ENCODE measurements around the gene BTBD16. TPM values are rescaled to one million over a fixed set of nuclear protein-coding genes. Genes with fewer than 3 reads are reported as not detected.

Gene BTBD16
- total and polyA plus RNA-seq, 7 donors, result 0.12 to 0.55 (median 0.54) TPM; not detected in 4

GRCh38 chr10:122363722-122364463 lies 92.8 kb downstream of the BTBD16 start:
- Histone ChIP-seq H3K9me3 (no peaks in the 10 kb centered on the region), H3K27ac (peak overlapping the region in 3 of 4 donors; percentile 56 to 70 (median 62)), H3K4me1 (peaks cover 0 to 22% (median 12%) of the 10 kb centered on the region in 4 donors), H3K4me3 (no peak overlapping the region), H3K36me3 (no peaks in the 10 kb centered on the region), H3K27me3 (no peaks in the 10 kb centered on the region)
- TF ChIP-seq POLR2AphosphoS5 (IDR thresholded peaks at IDR 0.05) (no peak), EP300 (IDR thresholded peaks at IDR 0.05) (no peak)
- TF ChIP-seq, protein P1, sequence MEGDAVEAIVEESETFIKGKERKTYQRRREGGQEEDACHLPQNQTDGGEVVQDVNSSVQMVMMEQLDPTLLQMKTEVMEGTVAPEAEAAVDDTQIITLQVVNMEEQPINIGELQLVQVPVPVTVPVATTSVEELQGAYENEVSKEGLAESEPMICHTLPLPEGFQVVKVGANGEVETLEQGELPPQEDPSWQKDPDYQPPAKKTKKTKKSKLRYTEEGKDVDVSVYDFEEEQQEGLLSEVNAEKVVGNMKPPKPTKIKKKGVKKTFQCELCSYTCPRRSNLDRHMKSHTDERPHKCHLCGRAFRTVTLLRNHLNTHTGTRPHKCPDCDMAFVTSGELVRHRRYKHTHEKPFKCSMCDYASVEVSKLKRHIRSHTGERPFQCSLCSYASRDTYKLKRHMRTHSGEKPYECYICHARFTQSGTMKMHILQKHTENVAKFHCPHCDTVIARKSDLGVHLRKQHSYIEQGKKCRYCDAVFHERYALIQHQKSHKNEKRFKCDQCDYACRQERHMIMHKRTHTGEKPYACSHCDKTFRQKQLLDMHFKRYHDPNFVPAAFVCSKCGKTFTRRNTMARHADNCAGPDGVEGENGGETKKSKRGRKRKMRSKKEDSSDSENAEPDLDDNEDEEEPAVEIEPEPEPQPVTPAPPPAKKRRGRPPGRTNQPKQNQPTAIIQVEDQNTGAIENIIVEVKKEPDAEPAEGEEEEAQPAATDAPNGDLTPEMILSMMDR (IDR thresholded peaks at IDR 0.05), result no peak
- WGBS, 2 donors, result 40 to 62% methylated on average over 6 of the region's 6 CpGs
- DNase-seq, result no peak
- intact Hi-C loops (cut with DNase I), result no loop called here

DNA sequence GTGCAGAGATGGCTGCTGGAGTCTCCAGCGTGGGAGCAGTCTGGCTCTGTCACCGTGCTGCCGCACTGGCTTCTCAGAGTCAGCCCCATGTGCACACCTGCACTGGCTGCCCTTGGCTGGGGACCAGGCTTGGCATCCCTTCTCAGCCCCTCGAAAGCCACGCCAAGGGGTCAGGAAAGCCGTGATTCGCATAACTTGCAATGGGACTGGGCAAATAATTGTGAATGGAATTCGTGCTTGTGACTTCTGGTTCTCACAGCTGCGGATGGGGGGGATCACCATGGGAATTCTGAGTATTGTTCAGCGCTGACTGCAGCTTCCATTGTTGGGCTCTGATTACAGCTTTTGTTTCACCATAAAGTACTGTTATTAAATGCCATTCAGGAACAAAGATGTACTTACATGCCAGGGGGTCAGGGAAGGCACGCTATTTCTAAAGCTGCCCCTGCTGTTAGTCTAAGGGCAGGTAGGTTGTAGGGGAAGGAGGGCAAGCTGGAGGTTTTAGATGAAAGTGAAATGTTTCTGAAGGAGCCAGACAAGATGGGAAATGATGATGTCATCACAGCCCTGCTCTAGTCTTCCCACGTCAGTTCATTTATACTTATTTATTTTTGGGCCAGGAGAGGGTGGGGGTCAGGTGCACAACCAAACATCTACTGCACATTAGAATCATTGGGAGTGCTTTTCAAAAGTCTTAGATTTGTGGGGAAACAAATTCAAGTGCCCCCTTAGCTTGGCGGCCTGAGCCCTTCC lies 97.6 kb downstream of the BTBD16 start:
- no peaks in the 10 kb centered on the region for H3K9me3 ChIP-seq
- H3K27me3 ChIP-seq, result no peaks in the 10 kb centered on the region
- no peak overlapping the region for H3K4me3 ChIP-seq
- intact Hi-C loops (cut with DNase I), result no loop called here
- WGBS, 2 donors, result 77 to 87% methylated on average over 13 of the region's 13 CpGs
- no peak for DNase-seq
- no peaks in the 10 kb centered on the region for H3K36me3 ChIP-seq
- H3K4me1 ChIP-seq, result peaks cover 0 to 43% (median 35%) of the 10 kb centered on the region in 4 donors
- H3K27ac ChIP-seq, result no peak overlapping the region
- no peak for TF ChIP-seq POLR2AphosphoS5 (IDR thresholded peaks at IDR 0.05)
- TF ChIP-seq, protein P1 (IDR thresholded peaks at IDR 0.05), result no peak
- no peak for TF ChIP-seq EP300 (IDR thresholded peaks at IDR 0.05)
- no peak for TF ChIP-seq POLR2A (IDR thresholded peaks at IDR 0.05)

- 49 to 76% methylated on average over 4 of the region's 4 CpGs for WGBS, 2 donors
- H3K4me3 ChIP-seq, result no peak overlapping the region
- H3K27ac ChIP-seq, result peak overlapping the region; percentile 98 to 100 (median 98)
- TF ChIP-seq POLR2AphosphoS5 (IDR thresholded peaks at IDR 0.05) (no peak), EP300 (IDR thresholded peaks at IDR 0.05) (no peak), POLR2A (IDR thresholded peaks at IDR 0.05) (no peak)
- TF ChIP-seq, protein P1 (IDR thresholded peaks at IDR 0.05), result no peak
- intact Hi-C loops (cut with DNase I), result loop anchor here (5.0 kb wide), 2 partner anchors 114 to 231 kb away; no protein-coding TSS in a partner anchor
- no peak for DNase-seq
- H3K9me3 ChIP-seq, result no peaks in the 10 kb centered on the region
- peaks cover 0 to 59% (median 45%) of the 10 kb centered on the region in 4 donors for H3K4me1 ChIP-seq
- H3K27me3 ChIP-seq, result no peaks in the 10 kb centered on the region
- H3K36me3 ChIP-seq, result no peaks in the 10 kb centered on the region
Measured at GRCh38 chr10:122373108-122373507, 102.0 kb downstream of the BTBD16 start.

DNA sequence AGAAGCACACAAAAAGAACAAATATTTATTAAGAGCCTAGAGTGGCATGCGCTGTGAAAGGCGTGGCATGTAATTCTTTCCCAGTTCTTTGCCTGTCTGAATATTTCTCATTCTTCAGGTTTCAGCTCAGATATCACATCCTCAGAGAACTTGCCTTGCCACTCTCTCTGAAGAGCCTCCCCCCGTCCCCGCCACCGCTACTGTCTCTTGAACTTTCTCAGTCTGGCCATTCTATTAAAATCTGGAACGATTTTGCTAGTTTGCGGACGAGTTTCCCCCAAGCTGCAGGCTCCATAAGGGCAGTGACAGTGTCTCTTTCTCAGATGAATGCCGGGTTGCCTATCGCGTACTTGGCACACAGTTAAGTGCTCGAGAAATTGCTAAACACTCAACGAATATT lies 102.6 kb downstream of the BTBD16 start:
- no peaks in the 10 kb centered on the region for H3K9me3 ChIP-seq
- H3K27me3 ChIP-seq, result no peaks in the 10 kb centered on the region
- H3K4me1 ChIP-seq, result peaks cover 0 to 61% (median 45%) of the 10 kb centered on the region in 4 donors
- 4 to 10% methylated on average over 13 of the region's 13 CpGs for WGBS, 2 donors
- peak overlapping the region; percentile 98 to 100 (median 98) for H3K27ac ChIP-seq
- intact Hi-C loops (cut with DNase I), result loop anchor here (2.0 to 5.0 kb wide), 3 partner anchors 65 to 231 kb away; no protein-coding TSS in a partner anchor
- H3K4me3 ChIP-seq, result peak overlapping the region; percentile 19 to 97 (median 94)
- H3K36me3 ChIP-seq, result no peaks in the 10 kb centered on the region
- DNase-seq, result no peak
- TF ChIP-seq POLR2A (IDR thresholded peaks at IDR 0.05) (no peak), POLR2AphosphoS5 (IDR thresholded peaks at IDR 0.05) (no peak), EP300 (IDR thresholded peaks at IDR 0.05) (no peak)
- TF ChIP-seq, protein P1 (IDR thresholded peaks at IDR 0.05), result no peak

All from sigmoid colon (tissue), 7 donors.